Memory B cell (primary cell): Measurements from ENCODE around the gene CCL25.
"Not testable (repeated sequence)": the region's sequence is repeated elsewhere in the genome, so short reads cannot be mapped to it uniquely, and the experiment has no call there.

Source experiments
- ATAC-seq: fragments of 150-1000 bp; cut with Tn5 transposase; 2 replicates; pipeline ENCODE4 v1.10.0; 2021; ENCODE audit warnings: low read depth, mild to moderate bottlenecking, moderate library complexity
- DNase-seq, 2 donors: peaks; one replicate each; pipeline ENCODE4 v3.0.0; 2022; ENCODE audit warnings: low spot score in 2 of 2
- H3K27ac Mint-ChIP-seq: one replicate; pipeline ENCODE4 v1.8.0; 2022; ENCODE audit warnings: mild to moderate bottlenecking, moderate library complexity, mixed read lengths
- H3K27me3 Mint-ChIP-seq: one replicate; pipeline ENCODE4 v1.8.0; 2022; ENCODE audit warnings: mixed read lengths
- H3K36me3 Mint-ChIP-seq: one replicate; pipeline ENCODE4 v1.8.0; 2022; ENCODE audit warnings: mild to moderate bottlenecking, mixed read lengths
- H3K4me1 Mint-ChIP-seq: one replicate; pipeline ENCODE4 v1.8.0; 2022; ENCODE audit warnings: mixed read lengths
- H3K4me3 Mint-ChIP-seq: one replicate; pipeline ENCODE4 v1.8.0; 2022; ENCODE audit warnings: mild to moderate bottlenecking, moderate library complexity, mixed read lengths
- H3K9me3 Mint-ChIP-seq: one replicate; pipeline ENCODE4 v1.8.0; 2022; ENCODE audit warnings: mixed read lengths

Gene CCL25

GRCh38 chr19:8052464-8052859 is at the start of gene CCL25:
CCL25 (plus strand) TSS chr19:8052760; CDS start chr19:8053050, 290 bp downstream.
- peak within 1 kb of the TSS; percentile 56 for H3K4me3 Mint-ChIP-seq
- H3K9me3 Mint-ChIP-seq: no peaks in the 10 kb centered on the region
- no peak for ATAC-seq
- H3K4me1 Mint-ChIP-seq: peaks cover 9% of the 10 kb centered on the region
- no peaks in the 10 kb centered on the region for H3K27me3 Mint-ChIP-seq
- peak within 1 kb of the TSS; percentile 70 for H3K27ac Mint-ChIP-seq
- DNase-seq: no peak
- H3K36me3 Mint-ChIP-seq: no peaks in the 10 kb centered on the region

- Mint-ChIP-seq H3K27me3 (no peaks in the 10 kb centered on the region), H3K4me1 (peaks cover 38% of the 10 kb centered on the region), H3K4me3 (peak overlapping the region; percentile 84), H3K36me3 (peaks cover 6% of the 10 kb centered on the region), H3K27ac (peak overlapping the region; percentile 80), H3K9me3 (no peaks in the 10 kb centered on the region)
- ATAC-seq (no peak), DNase-seq (no peak)
Measured at GRCh38 chr19:8004001-8004400, 48.6 kb upstream of the CCL25 start.

GRCh38 chr19:8004723-8005513 is 47.6 kb upstream of the CCL25 start:
- no peaks in the 10 kb centered on the region for H3K27me3 Mint-ChIP-seq
- H3K4me3 Mint-ChIP-seq: peak overlapping the region; percentile 84

GRCh38 chr19:8005534-8006256 is 46.9 kb upstream of the CCL25 start, which contains the start of gene ELAVL1:
ELAVL1 (minus strand) TSS chr19:8005641; CDS start chr19:7991815, 13,826 bp downstream.
- H3K27ac Mint-ChIP-seq: peak within 1 kb of the TSS; percentile 80
- H3K4me3 Mint-ChIP-seq: peak within 1 kb of the TSS; percentile 87
- peaks cover 31% of the 10 kb centered on the region for H3K4me1 Mint-ChIP-seq
- peak; percentile 91 for ATAC-seq
- no peaks in the 10 kb centered on the region for H3K27me3 Mint-ChIP-seq
- peak; percentile 88 to 89 for DNase-seq
- H3K9me3 Mint-ChIP-seq: no peaks in the 10 kb centered on the region
- H3K36me3 Mint-ChIP-seq: peaks cover 4% of the 10 kb centered on the region

More at GRCh38 chr19:8004723-8005513, 47.6 kb upstream of the CCL25 start:
- DNase-seq: no peak
- ATAC-seq: peak; percentile 14
- H3K4me1 Mint-ChIP-seq: peaks cover 36% of the 10 kb centered on the region
- no peaks in the 10 kb centered on the region for H3K9me3 Mint-ChIP-seq
- peak overlapping the region; percentile 80 for H3K27ac Mint-ChIP-seq
- H3K36me3 Mint-ChIP-seq: peaks cover 4% of the 10 kb centered on the region

- no peak overlapping the region for H3K4me3 Mint-ChIP-seq
- H3K4me1 Mint-ChIP-seq: peaks cover 8% of the 10 kb centered on the region
- peaks cover 1% of the 10 kb centered on the region for H3K36me3 Mint-ChIP-seq
- no peaks in the 10 kb centered on the region for H3K27me3 Mint-ChIP-seq
- peak; percentile 39 to 41 for DNase-seq
- no peak overlapping the region for H3K27ac Mint-ChIP-seq
- peak; percentile 100 for ATAC-seq
- H3K9me3 Mint-ChIP-seq: no peaks in the 10 kb centered on the region
Measured at GRCh38 chr19:8017808-8018207, 34.8 kb upstream of the CCL25 start.

GRCh38 chr19:8020681-8021080 is 31.9 kb upstream of the CCL25 start:
- H3K36me3 Mint-ChIP-seq: no peaks in the 10 kb centered on the region
- no peaks in the 10 kb centered on the region for H3K27me3 Mint-ChIP-seq
- DNase-seq (no peak), ATAC-seq (no peak)
- H3K27ac Mint-ChIP-seq: no peak overlapping the region
- H3K9me3 Mint-ChIP-seq: no peaks in the 10 kb centered on the region
- H3K4me1 Mint-ChIP-seq: peaks cover 8% of the 10 kb centered on the region
- no peak overlapping the region for H3K4me3 Mint-ChIP-seq

- DNase-seq (no peak), ATAC-seq (no peak)
- H3K27ac Mint-ChIP-seq: no peak overlapping the region
- no peak overlapping the region for H3K4me3 Mint-ChIP-seq
- H3K9me3 Mint-ChIP-seq: no peaks in the 10 kb centered on the region
- H3K36me3 Mint-ChIP-seq: no peaks in the 10 kb centered on the region
- peaks cover 8% of the 10 kb centered on the region for H3K4me1 Mint-ChIP-seq
- H3K27me3 Mint-ChIP-seq: no peaks in the 10 kb centered on the region
Measured at GRCh38 chr19:8021374-8021773, 31.2 kb upstream of the CCL25 start.

- H3K36me3 Mint-ChIP-seq: peaks cover under 1% of the 10 kb centered on the region
- no peak overlapping the region for H3K27ac Mint-ChIP-seq
- peaks cover 7% of the 10 kb centered on the region for H3K4me1 Mint-ChIP-seq
- H3K9me3 Mint-ChIP-seq: no peaks in the 10 kb centered on the region
- H3K27me3 Mint-ChIP-seq: no peaks in the 10 kb centered on the region
- DNase-seq: no peak
- no peak for ATAC-seq
- no peak overlapping the region for H3K4me3 Mint-ChIP-seq
Measured at GRCh38 chr19:8022275-8022674, 30.3 kb upstream of the CCL25 start.

GRCh38 chr19:8023371-8023770 is 29.2 kb upstream of the CCL25 start:
- H3K4me3 Mint-ChIP-seq: no peak overlapping the region
- peaks cover 1% of the 10 kb centered on the region for H3K36me3 Mint-ChIP-seq
- no peaks in the 10 kb centered on the region for H3K27me3 Mint-ChIP-seq
- DNase-seq (no peak), ATAC-seq (no peak)
- H3K9me3 Mint-ChIP-seq: no peaks in the 10 kb centered on the region
- H3K4me1 Mint-ChIP-seq: no peaks in the 10 kb centered on the region
- no peak overlapping the region for H3K27ac Mint-ChIP-seq

GRCh38 chr19:8024256-8024655 is 28.3 kb upstream of the CCL25 start:
- not testable (repeated sequence) for DNase-seq, H3K27ac Mint-ChIP-seq, H3K27me3 Mint-ChIP-seq, H3K9me3 Mint-ChIP-seq, H3K4me3 Mint-ChIP-seq, ATAC-seq, H3K36me3 Mint-ChIP-seq, H3K4me1 Mint-ChIP-seq

GRCh38 chr19:8025316-8025715 is 27.2 kb upstream of the CCL25 start:
- Mint-ChIP-seq H3K36me3 (peaks cover 1% of the 10 kb centered on the region), H3K9me3 (no peaks in the 10 kb centered on the region), H3K27me3 (no peaks in the 10 kb centered on the region), H3K4me1 (no peaks in the 10 kb centered on the region), H3K27ac (no peak overlapping the region), H3K4me3 (no peak overlapping the region)
- DNase-seq: no peak
- no peak for ATAC-seq

- Mint-ChIP-seq H3K27me3 (peaks cover 3% of the 10 kb centered on the region), H3K36me3 (peaks cover 1% of the 10 kb centered on the region), H3K27ac (no peak overlapping the region), H3K4me3 (no peak overlapping the region), H3K4me1 (no peaks in the 10 kb centered on the region), H3K9me3 (no peaks in the 10 kb centered on the region)
- DNase-seq (no peak), ATAC-seq (no peak)
Measured at GRCh38 chr19:8028951-8029491, 23.5 kb upstream of the CCL25 start.

GRCh38 chr19:8030960-8031359 is 21.6 kb upstream of the CCL25 start:
- Mint-ChIP-seq H3K4me3 (no peak overlapping the region), H3K27me3 (peaks cover 3% of the 10 kb centered on the region), H3K27ac (no peak overlapping the region), H3K9me3 (no peaks in the 10 kb centered on the region), H3K36me3 (peaks cover 1% of the 10 kb centered on the region), H3K4me1 (no peaks in the 10 kb centered on the region)
- ATAC-seq (no peak), DNase-seq (no peak)
